IMR-90 (cell line): ENCODE results near the gene ARFGAP3.

Source experiments
- CEBPB ChIP-seq: IDR thresholded peaks from 2 replicates; pipeline ENCODE4 v1.6.1; 2012; ENCODE audit warnings: low read depth, low read length, improper control_type of control experiment
- TF ChIP-seq, protein P1 (sequence below): conservative IDR thresholded peaks from 2 replicates; pipeline ENCODE4 v1.5.1; 2012; ENCODE audit warnings: mild to moderate bottlenecking, low read depth, low read length, improper control_type of control experiment

DNA sequence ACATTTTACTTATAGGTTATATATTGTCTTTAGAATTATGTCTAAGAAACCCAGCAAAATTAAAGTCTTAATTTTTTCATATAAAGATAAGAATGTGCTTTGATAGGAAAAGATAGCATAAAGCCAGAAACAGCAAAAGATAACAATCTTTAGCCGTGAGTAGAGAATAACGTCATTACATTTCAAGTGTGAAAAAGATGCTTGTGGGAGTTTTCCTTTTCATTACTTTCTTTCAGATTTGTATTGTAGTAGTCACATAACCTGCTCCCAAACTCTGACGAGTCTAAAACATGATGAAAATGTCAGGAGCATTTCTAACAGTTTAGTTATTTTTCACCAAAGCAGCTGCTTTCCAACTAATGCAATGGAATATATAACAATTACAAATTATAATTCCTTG is 31.3 kb downstream of the ARFGAP3 start:
- TF ChIP-seq CEBPB = no peak
- TF ChIP-seq, protein P1, sequence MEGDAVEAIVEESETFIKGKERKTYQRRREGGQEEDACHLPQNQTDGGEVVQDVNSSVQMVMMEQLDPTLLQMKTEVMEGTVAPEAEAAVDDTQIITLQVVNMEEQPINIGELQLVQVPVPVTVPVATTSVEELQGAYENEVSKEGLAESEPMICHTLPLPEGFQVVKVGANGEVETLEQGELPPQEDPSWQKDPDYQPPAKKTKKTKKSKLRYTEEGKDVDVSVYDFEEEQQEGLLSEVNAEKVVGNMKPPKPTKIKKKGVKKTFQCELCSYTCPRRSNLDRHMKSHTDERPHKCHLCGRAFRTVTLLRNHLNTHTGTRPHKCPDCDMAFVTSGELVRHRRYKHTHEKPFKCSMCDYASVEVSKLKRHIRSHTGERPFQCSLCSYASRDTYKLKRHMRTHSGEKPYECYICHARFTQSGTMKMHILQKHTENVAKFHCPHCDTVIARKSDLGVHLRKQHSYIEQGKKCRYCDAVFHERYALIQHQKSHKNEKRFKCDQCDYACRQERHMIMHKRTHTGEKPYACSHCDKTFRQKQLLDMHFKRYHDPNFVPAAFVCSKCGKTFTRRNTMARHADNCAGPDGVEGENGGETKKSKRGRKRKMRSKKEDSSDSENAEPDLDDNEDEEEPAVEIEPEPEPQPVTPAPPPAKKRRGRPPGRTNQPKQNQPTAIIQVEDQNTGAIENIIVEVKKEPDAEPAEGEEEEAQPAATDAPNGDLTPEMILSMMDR = no peak
